Astrocyte of the spinal cord (primary cell): Measurements from ENCODE around the gene MTURN.
A peak's percentile ranks its signal among the peaks of the same experiment; 100 is the strongest.

ENCODE experiments used
- DNase-seq: peaks from one replicate; pipeline ENCODE4 v3.0.0; 2011; ENCODE audit warnings: low read depth, low spot score
- H3K4me3 ChIP-seq: 2 replicates; pipeline ENCODE4 v1.5.1; 2011; ENCODE audit warnings: low read depth, mild to moderate bottlenecking, low read length, moderate library complexity
- CTCF ChIP-seq: IDR thresholded peaks from 2 replicates; pipeline ENCODE4 v1.5.1; 2012; ENCODE audit warnings: low read depth, mild to moderate bottlenecking, low read length, inconsistent platforms
- in situ Hi-C: cut with HindIII; loops from 2 replicates; pipeline ENCODE4 v1.10.0; 2017; ENCODE audit warnings: low sequenced_read_pairs

Gene MTURN

GRCh38 chr7:30134611-30135300 is at the start of gene MTURN:
Gene MTURN (plus strand): TSS chr7:30134986. CDS start chr7:30135137, 151 bp downstream.
- DNase-seq, result peak; percentile 79
- H3K4me3 ChIP-seq, result peak within 1 kb of the TSS; percentile 76
- in situ Hi-C loops, result no loop called here
- TF ChIP-seq CTCF, result no peak

DNA sequence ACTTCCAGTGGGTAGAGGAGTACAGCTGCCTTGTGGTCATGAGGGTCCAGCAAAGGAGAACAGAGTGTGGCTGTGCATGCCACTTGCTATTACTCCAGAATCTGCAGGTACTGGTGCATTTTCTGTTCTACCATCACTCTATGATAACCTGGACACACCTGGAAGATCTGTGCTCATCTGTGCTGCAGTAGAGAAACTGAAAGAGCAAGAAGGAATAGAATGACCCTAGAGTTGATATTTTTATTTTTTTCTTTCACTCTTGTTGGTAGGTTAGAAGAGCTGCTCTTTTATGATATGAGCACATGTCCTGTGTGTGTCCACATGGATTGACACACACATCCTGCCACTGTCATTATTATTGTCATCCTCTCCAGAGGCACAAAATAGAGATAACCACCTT is 48.3 kb upstream of the MTURN start:
- no peak for TF ChIP-seq CTCF
- no peak overlapping the region for H3K4me3 ChIP-seq
- DNase-seq, result no peak
- in situ Hi-C loops, result no loop called here

GRCh38 chr7:30087371-30087770 is 47.4 kb upstream of the MTURN start:
- in situ Hi-C loops, result no loop called here
- TF ChIP-seq CTCF, result no peak
- no peak for DNase-seq
- H3K4me3 ChIP-seq, result no peak overlapping the region

DNA sequence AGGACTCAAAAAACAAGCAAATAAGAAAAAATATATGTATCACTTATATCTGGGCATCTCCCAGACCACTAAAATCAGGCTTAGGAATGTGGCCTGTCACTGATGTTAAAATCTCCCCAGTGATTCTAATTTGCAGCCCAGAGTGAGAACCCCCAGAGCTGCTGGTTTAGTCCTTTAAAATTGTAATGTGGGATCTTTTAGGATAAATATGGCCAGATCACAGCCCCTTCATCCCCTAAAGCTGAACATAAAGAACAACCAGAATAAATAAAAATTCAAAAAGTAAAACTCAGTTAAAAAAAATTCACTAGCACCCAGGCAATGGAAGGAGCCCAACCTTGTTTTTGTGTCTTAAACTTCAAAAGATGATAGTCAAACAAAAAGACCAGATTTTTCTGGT is 46.4 kb upstream of the MTURN start:
- H3K4me3 ChIP-seq, result no peak overlapping the region
- TF ChIP-seq CTCF, result no peak
- in situ Hi-C loops, result no loop called here
- no peak for DNase-seq

- no peak for DNase-seq
- in situ Hi-C loops, result no loop called here
- no peak overlapping the region for H3K4me3 ChIP-seq
- TF ChIP-seq CTCF, result no peak
Observed at GRCh38 chr7:30090111-30090510, 44.7 kb upstream of the MTURN start.

DNA sequence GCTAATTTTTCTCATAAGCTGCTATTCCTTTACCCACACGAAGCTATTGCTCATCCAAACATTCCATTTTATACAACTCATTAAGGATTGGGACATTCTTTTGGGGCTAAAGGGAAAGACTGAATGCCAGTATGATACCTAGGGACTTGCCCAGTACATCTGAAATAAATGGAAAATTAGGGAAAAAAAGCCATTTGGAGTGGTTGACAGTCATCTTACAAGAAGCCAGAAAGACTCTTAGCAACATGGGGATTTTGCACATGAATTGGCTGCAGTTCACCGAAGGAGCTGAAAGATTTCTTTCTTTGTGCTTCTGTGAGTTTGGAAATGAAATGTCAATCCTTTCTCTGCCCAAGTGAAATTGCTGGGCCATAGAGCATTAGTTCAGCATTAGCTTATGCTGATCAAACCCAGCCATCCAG is 43.3 kb upstream of the MTURN start:
- in situ Hi-C loops, result no loop called here
- no peak for TF ChIP-seq CTCF
- no peak overlapping the region for H3K4me3 ChIP-seq
- peak; percentile 65 for DNase-seq
